Testis (tissue), 2 donors: ENCODE data around the gene TBC1D10A.

ENCODE experiments used
- CTCF ChIP-seq, 3 experiments: fragments of 450-650 bp in 2 of 3; fragments of 200-600 bp in 1 of 3; sonication (generic) in 1 of 3; IDR thresholded peaks; one replicate each; pipeline ENCODE4 v1.5.1; 2016 to 2019; ENCODE audit warnings: antibody characterized with exemption in 3 of 3, mild to moderate bottlenecking in 2 of 3, moderate library complexity in 1 of 3
- POLR2A ChIP-seq: fragments of 450-650 bp; IDR thresholded peaks from one replicate; pipeline ENCODE4 v1.6.1; 2017; ENCODE audit warnings: antibody characterized with exemption, mild to moderate bottlenecking, moderate library complexity

GRCh38 chr22:30361916-30362650, 35.3 kb upstream of the TBC1D10A start:
- TF ChIP-seq CTCF (IDR thresholded peaks at IDR 0.05) (no peak), POLR2A (no peak)
